MCF 10A (cell line): ENCODE data around the gene SORBS2. TPM values are rescaled to one million over a fixed set of nuclear protein-coding genes. Genes with fewer than 3 reads are reported as not detected.

ENCODE experiments used
- BruUV-seq: library from RNA; stranded (reverse); fragments of 400-500 nt; replicated peaks from 2 replicates; lab custom pipeline; 2021; lab: Mats Ljungman, UMichigan
- CTCF ChIA-PET: fragments of 300-600 bp; sonication (Branson Sonifier 250); formaldehyde crosslinking; extraction: SDS; loops from one replicate; lab custom pipeline; 2021; ENCODE audit warnings: antibody characterized with exemption, inconsistent platforms; lab: Yijun Ruan, JAX
- POLR2A ChIA-PET: fragments of 300-600, 350-650 bp; sonication (Branson Sonifier 250); formaldehyde crosslinking; extraction: SDS; loops from one replicate; lab custom pipeline; 2020; ENCODE audit warnings: antibody characterized with exemption, inconsistent platforms; lab: Yijun Ruan, JAX
- DNase-seq: peaks from one replicate; pipeline ENCODE4 v3.0.0-alpha.2; 2018; ENCODE audit not compliant: unreplicated experiment
- H3K27ac Mint-ChIP-seq: one replicate; pipeline ENCODE4 v1.8.0; 2022; ENCODE audit warnings: mild to moderate bottlenecking, low read depth, mixed read lengths; ENCODE audit not compliant: unreplicated experiment
- H3K27me3 Mint-ChIP-seq: one replicate; pipeline ENCODE4 v1.8.0; 2022; ENCODE audit warnings: mixed read lengths; ENCODE audit not compliant: insufficient read depth, unreplicated experiment
- H3K36me3 Mint-ChIP-seq: one replicate; pipeline ENCODE4 v1.8.0; 2022; ENCODE audit warnings: mild to moderate bottlenecking, moderate library complexity, mixed read lengths; ENCODE audit not compliant: insufficient read depth, unreplicated experiment
- H3K4me1 Mint-ChIP-seq: one replicate; pipeline ENCODE4 v1.8.0; 2022; ENCODE audit warnings: mixed read lengths; ENCODE audit not compliant: insufficient read depth, unreplicated experiment
- H3K4me3 Mint-ChIP-seq: one replicate; pipeline ENCODE4 v1.8.0; 2022; ENCODE audit warnings: mild to moderate bottlenecking, moderate library complexity, mixed read lengths; ENCODE audit not compliant: unreplicated experiment
- H3K9me3 Mint-ChIP-seq: one replicate; pipeline ENCODE4 v1.8.0; 2022; ENCODE audit warnings: mixed read lengths; ENCODE audit not compliant: unreplicated experiment
- intact Hi-C: fragments of 100-400 bp; cut with micrococcal nuclease; formaldehyde crosslinking; loops from 2 replicates; pipeline ENCODE4 v1.14.1; 2022
- total RNA-seq: library from RNA; stranded (reverse); gene quantifications from 2 replicates; pipeline ENCODE4 v1.2.3, GENCODE V29; 2022
- TF ChIP-seq, protein P1 (sequence below): fragments of 200-600 bp; IDR thresholded peaks from one replicate; pipeline ENCODE4 v1.8.0; 2022; ENCODE audit warnings: antibody characterized with exemption, mild to moderate bottlenecking; ENCODE audit not compliant: unreplicated experiment

SORBS2 gene
- total RNA-seq, 1 experiment from 2014 or later: 19.3 TPM

- BruUV-seq: no TSS peak
- no peaks in the 10 kb centered on the region for H3K36me3 Mint-ChIP-seq
- ChIA-PET CTCF (no interaction called here), POLR2A (no interaction called here)
- DNase-seq: no peak
- no peak overlapping the region for H3K4me3 Mint-ChIP-seq
- H3K9me3 Mint-ChIP-seq: no peaks in the 10 kb centered on the region
- peaks cover 13% of the 10 kb centered on the region for H3K4me1 Mint-ChIP-seq
- intact Hi-C loops: no loop called here
- H3K27ac Mint-ChIP-seq: no peak overlapping the region
- TF ChIP-seq, protein P1, sequence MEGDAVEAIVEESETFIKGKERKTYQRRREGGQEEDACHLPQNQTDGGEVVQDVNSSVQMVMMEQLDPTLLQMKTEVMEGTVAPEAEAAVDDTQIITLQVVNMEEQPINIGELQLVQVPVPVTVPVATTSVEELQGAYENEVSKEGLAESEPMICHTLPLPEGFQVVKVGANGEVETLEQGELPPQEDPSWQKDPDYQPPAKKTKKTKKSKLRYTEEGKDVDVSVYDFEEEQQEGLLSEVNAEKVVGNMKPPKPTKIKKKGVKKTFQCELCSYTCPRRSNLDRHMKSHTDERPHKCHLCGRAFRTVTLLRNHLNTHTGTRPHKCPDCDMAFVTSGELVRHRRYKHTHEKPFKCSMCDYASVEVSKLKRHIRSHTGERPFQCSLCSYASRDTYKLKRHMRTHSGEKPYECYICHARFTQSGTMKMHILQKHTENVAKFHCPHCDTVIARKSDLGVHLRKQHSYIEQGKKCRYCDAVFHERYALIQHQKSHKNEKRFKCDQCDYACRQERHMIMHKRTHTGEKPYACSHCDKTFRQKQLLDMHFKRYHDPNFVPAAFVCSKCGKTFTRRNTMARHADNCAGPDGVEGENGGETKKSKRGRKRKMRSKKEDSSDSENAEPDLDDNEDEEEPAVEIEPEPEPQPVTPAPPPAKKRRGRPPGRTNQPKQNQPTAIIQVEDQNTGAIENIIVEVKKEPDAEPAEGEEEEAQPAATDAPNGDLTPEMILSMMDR: no peak
- H3K27me3 Mint-ChIP-seq: no peaks in the 10 kb centered on the region
Measured at GRCh38 chr4:185783574-185783973, 28.4 kb downstream of the SORBS2 start.

GRCh38 chr4:185782523-185782922 is 29.5 kb downstream of the SORBS2 start:
- intact Hi-C loops: no loop called here
- Mint-ChIP-seq H3K4me3 (no peak overlapping the region), H3K36me3 (no peaks in the 10 kb centered on the region), H3K27ac (no peak overlapping the region), H3K4me1 (peaks cover 19% of the 10 kb centered on the region), H3K9me3 (no peaks in the 10 kb centered on the region), H3K27me3 (no peaks in the 10 kb centered on the region)
- ChIA-PET CTCF (no interaction called here), POLR2A (interaction anchor here (0.7 to 1.0 kb wide), 2 partner anchors 10 to 72 kb away, joined by 3 read pairs; no protein-coding TSS in a partner anchor)
- DNase-seq: no peak
- no TSS peak for BruUV-seq
- TF ChIP-seq, protein P1: no peak

DNA sequence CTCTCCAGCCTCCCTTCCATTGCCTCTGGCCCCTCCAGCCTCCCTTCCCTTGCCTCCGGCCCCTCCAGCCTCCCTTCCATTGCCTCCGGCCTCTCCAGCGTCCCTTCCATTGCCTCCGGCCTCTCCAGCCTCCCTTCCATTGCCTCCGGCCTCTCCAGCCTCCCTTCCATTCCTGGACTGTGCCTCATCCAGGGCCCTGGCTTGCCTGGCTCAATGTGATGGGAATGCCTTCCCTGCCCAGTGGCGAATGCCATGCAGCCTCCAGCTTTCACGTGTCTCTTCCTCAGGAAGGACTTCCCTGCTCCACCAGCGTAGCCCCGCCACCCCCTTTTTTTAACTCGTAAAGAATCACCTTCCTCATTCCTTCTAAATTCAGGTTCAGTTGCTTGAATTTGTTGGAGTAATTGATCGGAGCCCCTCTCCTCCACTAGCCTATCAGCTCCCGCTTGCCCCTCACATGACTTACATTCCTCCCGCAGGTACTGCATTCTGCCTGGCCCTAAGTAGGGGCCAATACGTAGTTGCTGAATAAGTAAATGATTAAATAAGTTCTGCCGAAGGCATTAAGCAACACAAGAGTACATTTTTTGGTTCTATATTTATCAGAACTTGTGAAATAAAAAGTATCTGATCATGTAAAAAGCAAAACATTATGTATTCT is 30.3 kb downstream of the SORBS2 start:
- intact Hi-C loops: no loop called here
- H3K36me3 Mint-ChIP-seq: no peaks in the 10 kb centered on the region
- no peaks in the 10 kb centered on the region for H3K27me3 Mint-ChIP-seq
- H3K27ac Mint-ChIP-seq: no peak overlapping the region
- POLR2A ChIA-PET: interaction anchor here (0.6 to 1.0 kb wide), 3 partner anchors 15 to 205 kb away, joined by 3 to 4 read pairs (median 4); no protein-coding TSS in a partner anchor
- no peak overlapping the region for H3K4me3 Mint-ChIP-seq
- TF ChIP-seq, protein P1: no peak
- CTCF ChIA-PET: interaction anchor here (1.0 kb wide), 1 partner anchor 10 kb away, joined by 3 read pairs; no protein-coding TSS in a partner anchor
- H3K4me1 Mint-ChIP-seq: peaks cover 19% of the 10 kb centered on the region
- BruUV-seq: no TSS peak
- H3K9me3 Mint-ChIP-seq: no peaks in the 10 kb centered on the region
- DNase-seq: no peak

DNA sequence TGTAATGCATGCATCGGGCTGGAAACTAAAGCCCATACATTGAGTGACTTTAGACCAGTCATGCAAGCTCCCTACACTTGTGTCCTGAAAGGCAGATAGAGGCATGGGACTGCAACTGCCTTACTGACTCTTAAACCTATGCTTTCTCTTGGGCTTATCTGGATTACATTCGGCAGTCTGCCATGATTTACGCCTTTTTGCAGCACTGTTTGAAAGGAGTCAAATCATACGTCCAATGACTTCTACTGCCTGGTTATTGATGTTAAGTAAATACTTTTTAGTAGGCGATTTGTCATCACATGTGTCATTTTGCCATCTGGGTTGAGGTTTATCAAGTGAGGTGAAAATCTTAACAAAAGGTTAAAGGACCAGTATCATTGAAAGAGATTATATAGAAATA is 31.5 kb downstream of the SORBS2 start:
- Mint-ChIP-seq H3K4me3 (no peak overlapping the region), H3K4me1 (peaks cover 19% of the 10 kb centered on the region), H3K27ac (no peak overlapping the region), H3K36me3 (no peaks in the 10 kb centered on the region), H3K27me3 (no peaks in the 10 kb centered on the region), H3K9me3 (no peaks in the 10 kb centered on the region)
- intact Hi-C loops: no loop called here
- BruUV-seq: no TSS peak
- no peak for DNase-seq
- ChIA-PET CTCF (no interaction called here), POLR2A (interaction anchor here (0.6 to 1.0 kb wide), 2 partner anchors 15 to 206 kb away, joined by 3 to 4 read pairs; no protein-coding TSS in a partner anchor)
- TF ChIP-seq, protein P1: no peak
